Natural killer cell treated with Interleukin-12 subunit alpha and Interleukin-12 subunit beta and Interleukin-15 and Interleukin-18, amount 100 ng/mL, for 72 hours (primary cell): Measurements from ENCODE around the gene TMC2. TPM values are rescaled to one million over a fixed set of nuclear protein-coding genes. Genes with fewer than 3 reads are reported as not detected.
"Not testable (repeated sequence)": the region's sequence is repeated elsewhere in the genome, so short reads cannot be mapped to it uniquely, and the experiment has no call there.

Experiments used
- ATAC-seq, 2 donors: fragments of 150-1000 bp; cut with Tn5 transposase in 1 of 2; sonication (Bioruptor Pico), chemical (Tn5 transposase) in 1 of 2; 2 replicates each; pipeline ENCODE4 v1.10.0; 2021
- DNase-seq: peaks from one replicate; pipeline ENCODE4 v3.0.0; 2022; ENCODE audit warnings: low spot score
- H3K27ac Mint-ChIP-seq, 2 donors: 1 replicate in 1 of 2; 2 replicates in 1 of 2; pipeline ENCODE4 v1.8.0; 2022; ENCODE audit warnings: mixed read lengths in 2 of 2, mild to moderate bottlenecking in 1 of 2, moderate library complexity in 1 of 2
- H3K27me3 Mint-ChIP-seq, 2 donors: 1 replicate in 1 of 2; 2 replicates in 1 of 2; pipeline ENCODE4 v1.8.0; 2022; ENCODE audit warnings: mixed read lengths in 2 of 2
- H3K36me3 Mint-ChIP-seq: one replicate; pipeline ENCODE4 v1.8.0; 2022; ENCODE audit warnings: mixed read lengths
- H3K4me1 Mint-ChIP-seq, 2 donors: 1 replicate in 1 of 2; 2 replicates in 1 of 2; pipeline ENCODE4 v1.8.0; 2022; ENCODE audit warnings: low read depth in 2 of 2, mixed read lengths in 2 of 2, mild to moderate bottlenecking in 1 of 2
- H3K4me3 Mint-ChIP-seq: one replicate; pipeline ENCODE4 v1.8.0; 2022; ENCODE audit warnings: mixed read lengths
- H3K9me3 Mint-ChIP-seq: 2 replicates; pipeline ENCODE4 v1.8.0; 2022; ENCODE audit warnings: mixed read lengths
- total RNA-seq, 2 donors: library from RNA; stranded (reverse); gene quantifications; one replicate each; pipeline ENCODE4 v1.2.3, GENCODE V29; 2022

TMC2 gene
- total RNA-seq, 2 donors from 2014 or later = not detected

DNA sequence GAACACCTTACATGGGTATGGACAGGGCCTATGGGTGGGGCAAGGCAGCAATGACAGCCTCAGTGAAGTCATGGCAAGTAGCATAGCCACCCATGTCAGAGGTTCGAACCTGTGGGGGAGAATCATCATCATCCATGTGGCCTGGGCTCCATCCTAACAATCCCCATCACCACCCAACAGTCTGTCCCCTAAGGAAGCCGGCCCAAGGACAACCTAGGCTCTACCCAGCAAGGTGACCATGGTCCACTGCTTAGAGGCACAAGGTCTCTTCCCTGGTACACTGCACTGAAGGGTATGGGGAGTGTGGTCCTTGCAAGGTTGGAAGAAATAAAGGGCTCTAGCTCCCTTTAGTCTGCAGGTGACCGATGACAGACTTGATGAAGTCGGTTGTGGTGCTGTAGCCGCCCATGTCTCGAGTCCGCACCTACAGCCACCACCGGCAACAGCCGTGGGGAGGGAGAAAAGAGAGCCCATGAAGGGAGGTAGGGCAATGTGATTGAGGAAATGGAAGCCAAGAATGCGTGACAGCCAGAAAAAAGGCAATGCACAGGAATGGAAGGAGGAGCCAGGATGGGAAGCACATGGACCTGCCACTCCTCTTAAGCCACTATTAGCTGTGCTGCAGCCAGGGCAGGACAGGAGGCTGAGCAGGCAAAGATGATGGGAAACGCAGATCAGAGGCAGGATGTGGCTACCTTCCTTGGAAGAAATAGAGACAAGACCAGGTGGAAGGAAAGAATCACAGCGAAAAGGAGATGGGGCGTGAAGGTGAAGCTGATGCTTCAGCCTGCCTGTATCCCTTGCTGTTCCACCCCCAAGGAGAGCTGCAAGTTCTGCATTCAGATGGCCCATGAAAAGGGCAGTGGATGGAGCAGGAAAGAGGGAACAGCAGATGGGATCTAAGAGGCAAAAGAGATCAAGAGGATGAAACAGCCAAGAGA lies 122.3 kb downstream of the TMC2 start:
- H3K4me3 Mint-ChIP-seq = peak overlapping the region; percentile 21
- peaks cover 49% of the 10 kb centered on the region for H3K36me3 Mint-ChIP-seq
- DNase-seq (no peak), ATAC-seq (peak; percentile 34 to 48)
- H3K9me3 Mint-ChIP-seq = no peaks in the 10 kb centered on the region
- peaks cover 45 to 57% of the 10 kb centered on the region in 2 donors for H3K4me1 Mint-ChIP-seq
- no peaks in the 10 kb centered on the region for H3K27me3 Mint-ChIP-seq
- H3K27ac Mint-ChIP-seq = peak overlapping the region in 1 of 2 donors; percentile 72

GRCh38 chr20:2659547-2659946 lies 123.2 kb downstream of the TMC2 start:
- DNase-seq = no peak
- no peaks in the 10 kb centered on the region for H3K27me3 Mint-ChIP-seq
- no peaks in the 10 kb centered on the region for H3K9me3 Mint-ChIP-seq
- no peak for ATAC-seq
- no peak overlapping the region for H3K4me3 Mint-ChIP-seq
- H3K27ac Mint-ChIP-seq = peak overlapping the region in 1 of 2 donors; percentile 72
- peaks cover 44 to 57% of the 10 kb centered on the region in 2 donors for H3K4me1 Mint-ChIP-seq
- H3K36me3 Mint-ChIP-seq = peaks cover 53% of the 10 kb centered on the region

GRCh38 chr20:2663364-2663886 lies 127.1 kb downstream of the TMC2 start:
- peaks cover 3 to 9% of the 10 kb centered on the region in 2 donors for H3K27me3 Mint-ChIP-seq
- peak overlapping the region; percentile 96 for H3K4me3 Mint-ChIP-seq
- H3K36me3 Mint-ChIP-seq = peaks cover 26% of the 10 kb centered on the region
- H3K4me1 Mint-ChIP-seq = peaks cover 28 to 38% of the 10 kb centered on the region in 2 donors
- peak overlapping the region; percentile 96 for H3K27ac Mint-ChIP-seq
- DNase-seq (no peak), ATAC-seq (no peak)
- H3K9me3 Mint-ChIP-seq = no peaks in the 10 kb centered on the region

GRCh38 chr20:2663887-2664719 lies 127.7 kb downstream of the TMC2 start, which contains the start of gene IDH3B:
TSS of gene IDH3B (minus strand) at chr20:2664216. CDS start at chr20:2664188, 28 bp downstream.
- ATAC-seq (peak; percentile 95 to 96), DNase-seq (peak; percentile 93)
- Mint-ChIP-seq H3K27me3 (peaks cover 3 to 13% of the 10 kb centered on the region in 2 donors), H3K9me3 (no peaks in the 10 kb centered on the region), H3K4me3 (peak within 1 kb of the TSS; percentile 96), H3K27ac (peak within 1 kb of the TSS; percentile 96), H3K4me1 (peaks cover 21 to 32% of the 10 kb centered on the region in 2 donors), H3K36me3 (peaks cover 19% of the 10 kb centered on the region)

GRCh38 chr20:2671977-2672376 lies 135.6 kb downstream of the TMC2 start:
- Mint-ChIP-seq H3K4me3 (no peak overlapping the region), H3K9me3 (no peaks in the 10 kb centered on the region), H3K27me3 (peaks cover 3 to 13% of the 10 kb centered on the region in 2 donors), H3K36me3 (no peaks in the 10 kb centered on the region), H3K4me1 (no peaks in the 10 kb centered on the region), H3K27ac (no peak overlapping the region)
- ATAC-seq = no peak
- DNase-seq = no peak

DNA sequence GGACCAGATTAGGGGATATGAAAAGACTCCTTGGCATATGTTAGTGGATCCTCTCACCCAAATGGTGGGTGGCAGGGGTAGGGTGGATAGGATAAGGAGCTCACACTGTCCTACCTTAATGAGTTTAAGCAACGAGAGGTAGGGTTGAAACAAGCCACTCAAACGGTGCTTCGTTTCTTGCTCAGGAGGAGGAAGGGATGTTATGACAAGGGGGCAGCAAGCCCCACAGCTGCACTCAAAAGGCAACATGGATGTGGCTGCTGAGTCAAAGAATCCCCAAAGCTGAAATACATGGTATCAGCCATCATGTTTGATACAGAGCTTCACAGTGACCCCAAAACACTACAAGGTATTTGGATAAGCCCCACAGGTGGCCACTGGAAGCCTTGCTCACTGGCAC lies 136.1 kb downstream of the TMC2 start:
- peak in 1 of 2 donors; percentile 33 for ATAC-seq
- H3K4me3 Mint-ChIP-seq = no peak overlapping the region
- no peaks in the 10 kb centered on the region for H3K9me3 Mint-ChIP-seq
- H3K27me3 Mint-ChIP-seq = peaks cover 3 to 13% of the 10 kb centered on the region in 2 donors
- DNase-seq = no peak
- H3K4me1 Mint-ChIP-seq = no peaks in the 10 kb centered on the region
- H3K36me3 Mint-ChIP-seq = no peaks in the 10 kb centered on the region
- H3K27ac Mint-ChIP-seq = no peak overlapping the region

DNA sequence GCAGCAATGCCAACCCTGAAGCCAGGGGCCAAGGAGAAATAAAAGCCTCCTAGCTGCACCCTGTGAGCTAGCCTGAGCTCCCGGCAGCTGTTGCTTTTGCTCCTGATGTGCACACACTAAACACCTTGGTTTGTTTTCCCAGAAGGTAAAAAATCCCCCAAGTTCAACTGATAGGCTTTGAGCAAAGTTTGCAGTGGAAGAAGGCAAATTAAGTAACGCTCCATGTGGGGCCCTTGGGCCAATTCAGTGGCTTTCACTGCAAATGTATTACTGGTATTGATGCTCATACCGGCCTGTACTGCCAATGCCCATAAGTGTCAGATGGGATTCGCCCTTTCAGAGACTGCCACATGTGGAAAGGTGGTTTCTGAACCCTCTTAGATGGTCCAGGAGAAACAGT lies 137.1 kb downstream of the TMC2 start:
- no peaks in the 10 kb centered on the region for H3K4me1 Mint-ChIP-seq
- H3K27ac Mint-ChIP-seq = no peak overlapping the region
- DNase-seq = no peak
- H3K36me3 Mint-ChIP-seq = no peaks in the 10 kb centered on the region
- no peak overlapping the region for H3K4me3 Mint-ChIP-seq
- peaks cover under 1 to 4% of the 10 kb centered on the region in 2 donors for H3K27me3 Mint-ChIP-seq
- H3K9me3 Mint-ChIP-seq = no peaks in the 10 kb centered on the region
- ATAC-seq = no peak

DNA sequence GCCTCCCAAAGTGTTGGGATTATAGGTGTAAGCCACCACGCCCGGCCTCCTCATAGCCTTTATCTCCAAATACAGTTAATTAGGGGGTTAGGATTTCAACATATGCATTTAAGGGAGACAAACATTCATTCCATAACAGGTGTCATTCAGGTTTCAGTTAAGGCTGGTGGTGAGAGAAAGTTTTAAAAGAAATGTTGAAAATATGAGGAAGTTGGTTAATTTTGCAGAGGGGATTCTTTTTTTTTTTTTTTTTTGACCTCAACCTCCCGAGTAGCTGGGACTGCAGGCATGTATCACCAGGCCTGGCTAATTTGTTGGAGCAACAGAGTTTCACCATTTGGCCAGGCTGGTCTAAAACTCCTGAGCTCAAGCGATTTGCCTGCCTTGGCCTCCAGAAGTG lies 143.7 kb downstream of the TMC2 start:
- Mint-ChIP-seq H3K27ac (no peak overlapping the region), H3K4me3 (no peak overlapping the region), H3K4me1 (peaks cover 0 to 5% of the 10 kb centered on the region in 2 donors), H3K36me3 (no peaks in the 10 kb centered on the region), H3K27me3 (peaks cover 9 to 30% of the 10 kb centered on the region in 2 donors), H3K9me3 (no peaks in the 10 kb centered on the region)
- ATAC-seq (no peak), DNase-seq (no peak)

DNA sequence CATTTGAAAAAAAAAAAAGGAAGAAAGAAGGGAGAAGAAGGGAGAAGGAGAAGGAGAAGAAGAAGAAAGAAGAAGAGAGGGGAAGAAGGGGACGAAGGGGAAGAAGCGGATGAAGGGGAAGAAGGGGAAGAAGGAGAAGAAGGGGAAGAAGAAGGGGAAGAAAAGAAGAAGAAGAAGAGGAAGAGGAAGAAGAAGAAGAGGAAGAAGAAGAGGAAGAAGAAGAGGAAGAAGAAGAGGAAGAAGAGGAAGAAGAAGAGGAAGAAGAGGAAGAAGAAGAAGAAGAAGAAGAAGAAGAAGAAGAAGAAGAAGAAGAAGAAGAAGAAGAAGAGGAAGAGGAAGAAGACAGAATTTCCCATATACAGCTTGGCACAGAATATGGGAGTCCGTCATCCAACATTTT lies 145.7 kb downstream of the TMC2 start:
- DNase-seq, H3K4me1 Mint-ChIP-seq, H3K4me3 Mint-ChIP-seq, H3K9me3 Mint-ChIP-seq, H3K36me3 Mint-ChIP-seq, H3K27ac Mint-ChIP-seq, ATAC-seq: not testable (repeated sequence)
- H3K27me3 Mint-ChIP-seq = peaks cover 9 to 30% of the 10 kb centered on the region in 2 donors

- Mint-ChIP-seq H3K27ac (peak overlapping the region in 1 of 2 donors; percentile 54), H3K4me1 (peaks cover 21 to 23% of the 10 kb centered on the region in 2 donors), H3K27me3 (peaks cover 9 to 29% of the 10 kb centered on the region in 2 donors)
- not testable (repeated sequence) for H3K4me3 Mint-ChIP-seq, H3K9me3 Mint-ChIP-seq, DNase-seq, H3K36me3 Mint-ChIP-seq
- peak; percentile 70 to 81 for ATAC-seq
Measured at GRCh38 chr20:2684817-2685216, 148.4 kb downstream of the TMC2 start.

- peaks cover 38 to 39% of the 10 kb centered on the region in 2 donors for H3K4me1 Mint-ChIP-seq
- peak overlapping the region; percentile 51 to 82 for H3K27ac Mint-ChIP-seq
- peaks cover 9 to 14% of the 10 kb centered on the region in 2 donors for H3K27me3 Mint-ChIP-seq
- DNase-seq = no peak
- H3K9me3 Mint-ChIP-seq = no peaks in the 10 kb centered on the region
- no peaks in the 10 kb centered on the region for H3K36me3 Mint-ChIP-seq
- H3K4me3 Mint-ChIP-seq = peak overlapping the region; percentile 60
- no peak for ATAC-seq
Measured at GRCh38 chr20:2687514-2687913, 151.1 kb downstream of the TMC2 start.

- ATAC-seq (peak; percentile 87 to 89), DNase-seq (peak; percentile 89)
- H3K27ac Mint-ChIP-seq = peak overlapping the region; percentile 51 to 82
- peak overlapping the region; percentile 60 for H3K4me3 Mint-ChIP-seq
- no peaks in the 10 kb centered on the region for H3K36me3 Mint-ChIP-seq
- no peaks in the 10 kb centered on the region for H3K9me3 Mint-ChIP-seq
- peaks cover 8 to 9% of the 10 kb centered on the region in 2 donors for H3K27me3 Mint-ChIP-seq
- H3K4me1 Mint-ChIP-seq = peaks cover 38 to 39% of the 10 kb centered on the region in 2 donors
Measured at GRCh38 chr20:2688041-2688591, 151.7 kb downstream of the TMC2 start.

DNA sequence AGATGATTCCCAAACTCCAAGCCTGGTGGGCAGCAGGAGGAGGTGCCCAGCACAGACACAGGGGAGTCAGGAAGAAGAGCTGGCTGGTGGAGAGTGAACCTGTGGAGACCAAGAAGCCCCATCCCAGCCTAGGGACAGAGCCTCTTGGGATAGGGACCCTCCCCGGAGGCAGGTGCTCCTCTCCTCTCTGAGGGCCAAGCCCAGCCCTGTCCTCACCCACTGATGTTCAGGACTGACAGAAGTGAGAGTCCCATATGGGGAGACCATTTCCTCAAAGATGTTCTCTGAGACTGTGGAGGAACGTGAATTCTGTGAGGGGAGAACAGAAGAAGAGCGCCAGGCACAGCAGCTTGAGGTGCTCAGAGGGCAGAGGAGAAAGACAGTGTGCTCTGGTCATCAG lies 153.8 kb downstream of the TMC2 start:
- no peaks in the 10 kb centered on the region for H3K9me3 Mint-ChIP-seq
- peak overlapping the region in 1 of 2 donors; percentile 62 for H3K27ac Mint-ChIP-seq
- H3K27me3 Mint-ChIP-seq = peaks cover 11 to 12% of the 10 kb centered on the region in 2 donors
- H3K36me3 Mint-ChIP-seq = no peaks in the 10 kb centered on the region
- H3K4me3 Mint-ChIP-seq = no peak overlapping the region
- no peak for ATAC-seq
- DNase-seq = peak; percentile 47
- H3K4me1 Mint-ChIP-seq = peaks cover 38 to 39% of the 10 kb centered on the region in 2 donors
